IMR-90 (cell line): ENCODE measurements around the gene MOAP1.

Source experiments
- FOS ChIP-seq: fragments of 150-350 bp; IDR thresholded peaks from 2 replicates; pipeline ENCODE4 v1.6.1; 2016; ENCODE audit warnings: low read depth, low read length
- MAZ ChIP-seq: IDR thresholded peaks from 2 replicates; pipeline ENCODE4 v1.6.1; 2012; ENCODE audit warnings: low read depth, mild to moderate bottlenecking, low read length, improper control_type of control experiment, moderate library complexity, borderline replicate concordance
- RCOR1 ChIP-seq: IDR thresholded peaks from 2 replicates; pipeline ENCODE4 v1.6.1; 2012; ENCODE audit warnings: mild to moderate bottlenecking, low read length, improper control_type of control experiment; ENCODE audit not compliant: insufficient replicate concordance
- TF ChIP-seq, protein P1 (sequence below): conservative IDR thresholded peaks from 2 replicates; pipeline ENCODE4 v1.5.1; 2012; ENCODE audit warnings: mild to moderate bottlenecking, low read depth, low read length, improper control_type of control experiment

DNA sequence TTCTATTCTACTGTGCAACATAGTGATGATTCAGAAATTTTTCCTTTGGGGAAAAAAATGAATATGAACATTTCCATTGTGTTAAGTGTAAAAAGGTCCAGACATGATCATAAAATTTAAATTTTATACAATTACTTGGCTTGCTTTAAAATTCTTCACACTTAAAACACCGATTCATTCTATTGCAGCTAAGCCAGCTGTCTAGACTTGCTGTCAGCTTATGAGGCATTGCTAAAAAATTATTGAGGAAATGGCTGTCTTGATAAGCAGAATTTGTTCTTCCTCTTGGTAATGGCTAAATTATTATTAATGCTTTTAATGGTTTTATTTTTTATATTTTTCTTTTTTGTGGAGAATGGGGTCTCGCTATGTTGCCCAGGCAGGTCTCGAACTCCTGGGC, 2.3 kb upstream of the MOAP1 start:
- TF ChIP-seq, protein P1, sequence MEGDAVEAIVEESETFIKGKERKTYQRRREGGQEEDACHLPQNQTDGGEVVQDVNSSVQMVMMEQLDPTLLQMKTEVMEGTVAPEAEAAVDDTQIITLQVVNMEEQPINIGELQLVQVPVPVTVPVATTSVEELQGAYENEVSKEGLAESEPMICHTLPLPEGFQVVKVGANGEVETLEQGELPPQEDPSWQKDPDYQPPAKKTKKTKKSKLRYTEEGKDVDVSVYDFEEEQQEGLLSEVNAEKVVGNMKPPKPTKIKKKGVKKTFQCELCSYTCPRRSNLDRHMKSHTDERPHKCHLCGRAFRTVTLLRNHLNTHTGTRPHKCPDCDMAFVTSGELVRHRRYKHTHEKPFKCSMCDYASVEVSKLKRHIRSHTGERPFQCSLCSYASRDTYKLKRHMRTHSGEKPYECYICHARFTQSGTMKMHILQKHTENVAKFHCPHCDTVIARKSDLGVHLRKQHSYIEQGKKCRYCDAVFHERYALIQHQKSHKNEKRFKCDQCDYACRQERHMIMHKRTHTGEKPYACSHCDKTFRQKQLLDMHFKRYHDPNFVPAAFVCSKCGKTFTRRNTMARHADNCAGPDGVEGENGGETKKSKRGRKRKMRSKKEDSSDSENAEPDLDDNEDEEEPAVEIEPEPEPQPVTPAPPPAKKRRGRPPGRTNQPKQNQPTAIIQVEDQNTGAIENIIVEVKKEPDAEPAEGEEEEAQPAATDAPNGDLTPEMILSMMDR: no peak
- TF ChIP-seq FOS: no peak
- TF ChIP-seq MAZ: no peak
- TF ChIP-seq RCOR1: no peak
